Renal pelvis (tissue), 4 donors: ENCODE results near the gene RHBDF2. TPM values are rescaled to one million over a fixed set of nuclear protein-coding genes. Genes with fewer than 3 reads are reported as not detected.
"Not testable (repeated sequence)": the region's sequence is repeated elsewhere in the genome, so short reads cannot be mapped to it uniquely, and the experiment has no call there.

Experiments used
- DNase-seq: peaks from one replicate; pipeline ENCODE4 v3.0.0-alpha.2; 2013
- polyA plus RNA-seq, 3 donors: library from polyadenylated mRNA; unstranded; fragments of 120-200 nt; gene quantifications; one replicate each; pipeline ENCODE4 v1.2.1, GENCODE V29; 2013; ENCODE audit not compliant: insufficient read length in 3 of 3

The RHBDF2 gene
- polyA plus RNA-seq, 3 donors = 7.7 to 9.9 (median 9.1) TPM

DNA sequence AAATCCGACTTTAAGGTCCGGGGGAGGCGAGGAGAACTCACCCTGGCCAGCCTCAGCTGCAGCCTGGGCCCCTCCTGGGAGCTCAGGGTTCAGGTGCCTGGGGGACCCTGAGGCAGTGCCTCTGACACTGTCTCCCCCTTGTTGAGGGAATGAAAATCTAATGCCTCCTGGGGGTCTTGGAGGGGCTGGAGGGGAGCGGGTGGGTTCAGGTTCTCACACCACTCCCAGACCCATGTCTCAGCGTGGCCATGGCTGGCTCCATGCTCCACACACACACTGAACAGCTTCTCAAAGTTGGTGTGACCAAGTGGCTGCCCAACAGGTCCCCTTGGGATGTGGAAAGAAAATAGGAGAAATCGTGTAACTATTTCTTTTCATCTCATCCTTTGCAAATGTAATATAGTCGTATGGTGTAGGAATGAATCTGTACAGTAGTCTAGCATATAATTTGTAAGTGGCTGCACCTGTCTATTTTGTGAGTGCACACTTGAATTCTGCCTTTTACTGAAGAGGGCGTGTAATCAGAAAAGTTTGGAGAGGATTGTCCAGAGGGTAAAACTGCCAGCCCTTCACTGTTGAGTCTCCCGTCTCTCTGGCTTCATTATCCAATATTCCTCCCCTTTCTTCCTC lies 37.8 kb upstream of the RHBDF2 start:
- no peak for DNase-seq

DNA sequence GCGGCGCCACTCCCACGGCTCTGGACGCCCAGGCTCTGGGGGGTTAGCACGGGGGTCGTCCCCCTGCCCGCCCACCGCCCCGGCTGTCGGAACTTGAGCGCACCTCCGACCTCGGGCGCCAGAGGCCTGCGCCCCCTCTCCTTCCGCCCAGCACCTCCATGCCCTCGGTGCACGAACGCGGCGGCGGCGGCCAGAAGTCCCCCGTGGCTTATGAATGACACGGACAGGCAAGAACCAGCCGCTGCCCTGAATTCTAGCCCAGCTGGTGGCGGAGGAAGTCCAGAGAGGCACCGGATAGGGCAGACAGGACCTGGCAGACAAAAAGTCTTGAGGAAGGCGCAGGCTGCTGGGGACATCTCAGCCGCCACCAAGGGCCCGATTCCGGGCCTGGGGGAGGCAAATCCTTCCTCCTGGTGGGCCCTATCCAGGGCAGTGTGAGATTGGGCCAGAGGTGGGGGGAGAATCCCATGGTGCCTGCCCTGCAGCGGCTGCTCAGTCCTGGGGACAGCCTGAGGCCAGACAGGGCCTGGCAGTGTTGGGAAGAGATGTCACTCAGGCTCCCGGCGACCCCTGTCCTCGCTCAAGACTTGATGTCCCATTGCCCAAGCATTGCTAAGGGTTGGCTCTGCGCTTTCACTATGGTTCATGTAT lies 37.2 kb upstream of the RHBDF2 start:
- no peak for DNase-seq

DNA sequence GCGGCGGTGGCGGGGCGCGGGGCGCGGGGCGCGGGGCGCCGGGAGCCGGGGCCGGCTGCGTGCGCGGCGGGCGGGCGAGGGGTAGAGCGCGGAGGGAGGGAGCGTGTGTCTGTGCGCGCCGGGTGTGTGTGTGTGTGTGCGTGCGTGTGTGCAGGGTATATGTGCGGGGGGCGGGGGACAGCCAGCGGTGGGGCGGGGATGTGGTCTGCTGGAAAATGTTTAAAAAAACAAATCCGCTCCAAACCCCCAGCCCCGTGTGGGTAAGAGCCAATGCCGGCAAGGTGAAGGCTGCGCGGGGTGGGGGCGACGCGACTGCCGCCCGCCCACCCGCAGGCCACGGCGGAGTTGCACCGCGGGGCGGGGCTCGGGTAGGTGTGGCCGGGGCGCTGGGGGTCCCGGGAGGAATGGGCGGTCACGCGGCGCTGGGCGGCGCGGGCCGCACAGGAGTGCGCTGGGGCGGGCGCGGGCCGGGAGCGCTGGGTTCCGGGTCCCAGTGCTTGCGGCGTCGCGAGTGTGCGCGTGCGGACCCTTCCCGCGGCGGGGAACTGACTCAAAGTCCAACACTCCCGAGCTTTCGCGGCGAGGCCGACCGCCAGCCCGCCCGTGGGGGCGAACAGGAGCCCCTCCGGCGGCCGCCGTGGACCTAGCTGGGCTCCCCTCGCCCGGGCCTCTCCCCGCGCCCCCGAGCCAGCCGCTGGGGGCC lies 36.5 kb upstream of the RHBDF2 start, which contains the start of gene CYGB:
CYGB (minus strand) TSS at position 132 of the 703 bp plus-strand sequence. CDS start 167 bp downstream, outside the sequence.
- no peak for DNase-seq

DNA sequence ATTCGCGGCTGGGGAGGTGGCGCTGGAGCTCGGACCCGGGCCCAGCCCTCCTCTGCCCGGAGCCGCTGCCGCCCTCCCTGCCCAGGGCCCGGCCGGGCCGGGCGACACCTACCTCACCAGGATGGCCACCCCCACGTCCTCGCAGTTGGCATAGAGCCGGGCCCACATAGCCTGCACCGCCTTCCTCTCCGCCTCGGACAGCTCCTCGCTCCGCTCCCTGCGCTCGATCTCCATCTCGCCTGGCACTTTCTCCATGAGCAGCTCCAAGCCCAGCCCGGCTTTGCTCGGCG lies 36.0 kb upstream of the RHBDF2 start:
- no peak for DNase-seq

DNA sequence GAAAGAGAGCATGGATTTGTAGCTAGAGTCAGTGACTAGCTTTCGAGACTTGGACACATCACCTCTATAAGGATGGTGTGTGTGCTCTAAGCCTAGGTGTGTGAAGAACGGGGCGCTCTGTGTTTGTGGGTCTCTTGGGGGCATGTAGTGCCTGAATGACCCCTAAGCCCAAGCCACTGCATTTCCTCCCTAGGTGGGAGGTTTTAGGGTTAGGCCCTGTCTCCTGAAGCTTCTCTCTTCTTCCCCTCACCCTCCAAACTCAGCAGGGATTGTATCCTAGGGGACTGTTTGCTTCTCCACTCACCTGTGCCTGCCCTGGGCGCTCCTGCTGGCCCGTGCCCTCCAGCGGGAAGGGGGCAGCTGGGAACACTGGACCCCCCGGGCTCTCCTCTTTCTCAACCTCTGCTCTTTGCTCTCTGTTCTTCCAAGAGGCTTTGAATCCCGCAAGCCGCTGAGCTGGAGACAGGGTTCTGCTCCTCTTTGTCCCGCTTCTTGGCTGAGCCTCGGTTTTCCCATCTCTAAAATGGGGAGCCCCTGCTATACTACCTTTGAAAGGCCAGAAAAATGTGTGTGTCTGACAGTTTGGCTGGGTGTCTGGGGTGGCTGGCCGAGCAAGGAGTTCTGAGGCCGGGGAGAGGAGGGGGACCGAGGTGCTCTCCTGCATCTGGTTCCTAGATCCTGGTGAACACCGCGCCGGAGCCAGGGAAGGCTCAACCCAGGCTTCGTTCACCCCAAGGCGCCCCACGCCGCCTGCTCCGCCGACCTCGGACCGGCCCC lies 35.5 kb upstream of the RHBDF2 start:
- DNase-seq = no peak

DNA sequence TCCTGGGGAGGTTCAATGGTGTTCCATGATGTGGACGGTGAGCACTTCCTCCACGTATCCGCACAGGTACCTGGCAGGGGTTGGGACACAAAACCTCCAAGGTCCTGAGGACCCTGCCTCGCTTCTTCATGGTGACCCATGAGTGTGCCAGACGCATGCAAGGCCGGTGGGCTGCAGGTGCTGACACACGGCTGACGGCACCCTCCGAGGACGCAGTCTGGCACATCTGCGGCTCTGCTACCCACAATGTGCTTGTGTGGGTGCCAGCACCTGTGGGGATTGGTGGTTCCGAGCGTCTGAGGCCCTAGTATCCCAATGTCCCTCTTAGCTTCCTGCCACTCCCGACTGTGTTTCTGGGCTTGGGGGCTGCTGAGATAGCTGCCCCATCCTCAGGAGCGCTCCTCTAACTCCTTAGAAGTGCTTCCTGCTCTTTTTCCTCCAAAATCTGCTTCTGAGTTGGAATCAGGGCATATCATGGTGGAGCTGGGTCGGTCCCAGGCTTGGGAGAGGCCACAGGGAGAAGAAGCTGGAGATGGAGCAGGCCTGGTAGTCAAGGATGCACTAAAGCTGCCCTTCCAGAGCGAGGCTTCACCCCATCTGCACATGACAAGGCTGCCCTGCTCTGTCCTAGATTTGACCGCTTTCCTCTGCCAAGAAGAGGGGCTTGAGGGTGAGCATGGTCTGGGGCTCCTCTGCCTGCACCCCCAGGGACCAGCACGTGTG lies 34.7 kb upstream of the RHBDF2 start:
- DNase-seq = no peak

DNA sequence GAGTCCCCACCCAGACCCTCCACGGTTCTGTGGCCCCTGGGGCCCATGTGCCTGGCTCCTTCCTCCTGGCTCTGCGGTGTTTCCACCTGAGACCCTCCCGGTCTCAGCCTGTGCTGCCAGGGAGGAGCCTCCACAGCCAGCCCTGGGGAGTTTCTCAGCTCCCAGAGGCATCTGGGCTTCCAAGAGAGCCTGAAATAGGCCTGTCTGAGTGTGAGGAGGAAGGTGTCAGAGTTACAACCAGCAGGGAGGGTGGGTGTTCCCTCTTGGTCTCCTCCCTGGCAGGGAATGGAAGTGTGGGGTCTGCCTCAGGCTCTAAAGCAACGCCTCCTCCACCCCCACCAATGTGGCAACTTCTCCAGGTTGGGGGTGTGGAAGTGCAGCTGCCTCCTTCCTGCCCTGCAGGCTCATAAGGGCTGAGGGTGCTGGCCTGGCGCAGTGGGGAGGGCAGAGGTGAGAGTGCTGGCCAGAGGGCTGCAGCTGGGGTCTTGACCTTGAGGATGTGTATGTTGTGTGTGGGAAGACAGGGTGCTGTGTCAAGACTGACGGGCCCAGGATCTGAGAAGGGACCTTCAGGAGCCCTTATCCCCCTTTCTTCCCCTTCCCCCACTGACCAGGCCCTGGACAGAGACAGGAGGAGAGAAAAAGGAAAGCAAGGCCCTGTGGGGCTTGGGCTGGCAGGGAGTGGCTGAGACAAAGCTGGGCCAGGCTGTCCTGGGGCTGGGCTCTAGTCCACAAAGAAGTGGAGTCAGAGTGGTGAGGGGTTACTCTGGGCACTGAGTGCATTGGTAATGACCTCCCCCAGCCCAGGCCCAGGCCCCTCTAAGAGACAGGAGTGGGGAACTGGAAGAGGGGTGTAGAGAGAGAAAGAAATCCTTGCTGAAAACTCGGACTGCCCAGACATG lies 33.9 kb upstream of the RHBDF2 start:
- DNase-seq = no peak

DNA sequence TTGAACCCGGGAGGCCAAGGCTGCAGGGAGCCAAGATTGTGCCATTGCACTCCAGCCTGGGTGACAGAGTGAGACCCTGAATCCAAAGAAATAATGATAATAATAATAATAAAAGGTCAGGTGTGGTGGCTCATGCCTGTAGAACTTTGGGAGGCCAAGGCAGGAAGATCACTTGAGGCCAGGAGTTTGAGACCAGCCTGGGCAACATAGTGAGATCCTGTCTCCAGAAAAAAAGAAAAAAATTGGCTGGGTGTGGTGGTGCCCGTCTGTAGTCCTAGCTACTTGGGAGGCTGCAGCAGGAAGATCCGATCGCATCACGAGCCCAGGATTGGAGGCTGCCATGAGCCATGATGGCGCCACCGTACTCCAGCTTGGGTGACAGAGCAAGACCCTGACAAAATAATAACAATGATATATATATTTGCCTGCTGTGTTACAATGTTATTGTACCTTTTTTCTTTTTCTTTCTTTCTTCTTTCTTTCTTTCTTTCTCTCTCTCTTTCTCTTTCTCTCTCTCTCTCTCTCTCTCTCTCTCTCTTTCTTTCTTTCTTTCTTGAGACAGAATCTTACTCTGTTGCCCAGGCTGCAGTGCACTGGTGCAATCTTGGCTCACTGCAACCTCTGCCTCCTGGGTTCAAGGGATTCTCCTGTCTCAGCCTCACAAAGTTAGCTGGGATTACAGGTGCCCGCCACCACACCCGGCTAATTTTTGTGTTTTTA lies 32.6 kb upstream of the RHBDF2 start:
- not testable (repeated sequence) for DNase-seq

DNA sequence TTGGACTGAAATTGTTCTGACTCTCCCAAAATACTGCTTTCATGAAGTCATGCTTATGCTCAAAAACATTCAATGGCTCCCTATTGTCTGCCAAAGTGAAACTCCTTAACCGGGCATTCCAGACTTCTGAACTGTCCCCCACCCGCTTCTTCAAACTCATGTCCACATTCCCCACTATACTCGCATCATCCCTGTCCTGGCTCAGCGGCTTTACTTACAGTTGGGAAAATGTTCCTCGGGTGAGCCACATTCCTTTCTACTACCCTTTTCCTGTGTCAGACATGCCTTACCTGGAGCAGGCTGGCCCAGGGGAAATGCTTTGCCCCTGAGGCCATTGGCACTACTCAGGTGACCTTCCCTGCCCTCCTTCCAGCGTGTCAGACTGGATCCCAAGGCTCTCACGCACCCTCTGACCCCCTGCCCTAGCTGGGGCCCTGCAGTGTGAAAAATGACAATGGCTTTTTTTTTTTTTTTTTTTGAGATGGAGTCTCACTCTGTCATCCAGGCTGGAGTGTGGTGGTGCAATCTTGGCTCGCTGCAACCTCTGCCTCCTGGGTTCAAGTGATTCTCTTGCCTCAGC lies 30.9 kb upstream of the RHBDF2 start:
- DNase-seq = no peak

DNA sequence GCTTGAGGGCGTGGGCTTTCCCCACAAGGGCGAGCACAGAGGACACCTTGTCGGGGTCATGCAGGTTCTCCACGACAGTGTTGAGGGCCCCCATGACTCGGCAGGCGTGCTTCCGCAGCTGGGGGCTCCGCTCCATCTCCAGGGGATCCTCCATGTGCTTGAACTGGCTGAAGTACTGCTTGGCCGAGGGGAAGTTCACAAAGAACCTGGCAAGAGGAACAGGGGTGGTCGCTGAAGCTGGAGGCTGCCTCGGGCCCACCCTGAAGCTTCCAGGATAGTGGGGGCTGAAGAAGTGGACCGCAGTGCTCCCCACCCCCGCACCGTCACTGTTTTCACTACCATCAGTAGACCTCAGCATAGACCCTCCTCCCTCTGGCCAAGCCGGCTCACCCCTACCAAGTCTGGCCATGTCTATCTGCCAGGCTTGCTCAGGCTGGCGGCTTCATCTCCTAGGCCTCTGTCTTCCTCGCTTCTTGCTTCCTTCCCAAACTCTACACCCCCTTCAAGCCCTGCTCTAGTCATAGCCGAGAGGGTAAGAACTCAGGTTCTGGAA lies 30.3 kb upstream of the RHBDF2 start:
- no peak for DNase-seq

DNA sequence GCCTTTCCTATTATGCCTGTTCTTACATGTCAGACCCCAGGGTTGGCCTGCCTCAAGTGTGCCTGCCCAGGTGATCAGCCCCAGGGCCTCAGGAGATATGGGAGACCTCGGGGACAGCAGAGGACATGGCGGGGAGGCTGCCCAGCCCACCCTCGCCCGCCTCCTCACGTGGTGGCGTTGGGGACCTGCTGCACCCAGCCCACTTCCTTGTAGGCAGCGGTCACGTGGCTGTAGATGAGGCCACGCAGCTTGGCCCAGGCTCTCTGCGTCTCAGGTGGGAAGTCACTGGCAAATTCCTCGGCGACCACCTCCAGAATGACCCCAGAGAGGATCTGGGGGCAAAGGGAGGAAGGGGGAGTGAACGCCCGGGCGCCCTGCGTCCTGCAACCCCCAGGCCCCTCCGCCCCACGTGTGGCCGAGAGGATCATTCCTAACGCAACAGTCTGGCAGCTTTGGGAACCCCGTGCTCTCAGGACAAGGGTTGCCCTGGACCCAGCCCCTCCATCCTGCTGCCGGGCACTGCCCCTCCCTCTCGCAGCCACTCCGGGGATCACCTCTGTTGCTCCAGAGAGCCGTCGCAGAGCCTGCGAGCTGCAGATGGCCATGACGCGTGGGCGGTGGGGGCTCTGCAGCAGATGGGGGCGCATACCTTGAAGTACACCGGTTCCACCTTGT lies 29.7 kb upstream of the RHBDF2 start:
- no peak for DNase-seq

DNA sequence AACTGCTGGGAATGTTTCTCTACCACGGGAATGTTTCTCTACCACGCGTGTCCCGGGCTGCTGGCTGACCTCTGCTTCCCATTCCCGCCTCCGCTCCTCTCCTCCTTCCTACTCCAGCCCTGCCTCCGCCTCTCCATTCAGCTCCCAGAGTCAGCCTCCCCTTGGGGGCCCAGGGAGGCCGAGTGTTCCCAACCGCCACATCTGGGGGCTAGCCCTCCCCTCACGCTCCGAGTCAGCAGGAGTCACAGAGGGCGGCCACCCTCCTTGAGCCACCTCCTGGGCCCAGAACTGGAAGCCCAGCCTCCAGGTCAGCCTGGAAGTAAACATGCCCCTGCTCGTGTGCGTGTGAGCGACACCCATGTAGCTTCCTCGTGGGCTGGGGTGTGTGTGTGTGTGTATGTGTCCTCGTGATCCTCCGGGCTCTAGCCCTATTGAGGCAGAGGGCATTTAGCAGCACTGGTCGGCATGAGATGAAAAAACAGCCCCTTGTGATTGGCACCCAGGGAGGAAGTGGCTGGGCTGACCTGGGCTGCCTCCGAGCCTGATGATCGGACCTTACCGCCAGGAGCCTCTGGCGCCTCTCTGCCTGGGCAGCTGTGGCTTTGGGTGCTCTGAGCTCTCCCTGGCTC lies 29.0 kb upstream of the RHBDF2 start:
- no peak for DNase-seq

DNA sequence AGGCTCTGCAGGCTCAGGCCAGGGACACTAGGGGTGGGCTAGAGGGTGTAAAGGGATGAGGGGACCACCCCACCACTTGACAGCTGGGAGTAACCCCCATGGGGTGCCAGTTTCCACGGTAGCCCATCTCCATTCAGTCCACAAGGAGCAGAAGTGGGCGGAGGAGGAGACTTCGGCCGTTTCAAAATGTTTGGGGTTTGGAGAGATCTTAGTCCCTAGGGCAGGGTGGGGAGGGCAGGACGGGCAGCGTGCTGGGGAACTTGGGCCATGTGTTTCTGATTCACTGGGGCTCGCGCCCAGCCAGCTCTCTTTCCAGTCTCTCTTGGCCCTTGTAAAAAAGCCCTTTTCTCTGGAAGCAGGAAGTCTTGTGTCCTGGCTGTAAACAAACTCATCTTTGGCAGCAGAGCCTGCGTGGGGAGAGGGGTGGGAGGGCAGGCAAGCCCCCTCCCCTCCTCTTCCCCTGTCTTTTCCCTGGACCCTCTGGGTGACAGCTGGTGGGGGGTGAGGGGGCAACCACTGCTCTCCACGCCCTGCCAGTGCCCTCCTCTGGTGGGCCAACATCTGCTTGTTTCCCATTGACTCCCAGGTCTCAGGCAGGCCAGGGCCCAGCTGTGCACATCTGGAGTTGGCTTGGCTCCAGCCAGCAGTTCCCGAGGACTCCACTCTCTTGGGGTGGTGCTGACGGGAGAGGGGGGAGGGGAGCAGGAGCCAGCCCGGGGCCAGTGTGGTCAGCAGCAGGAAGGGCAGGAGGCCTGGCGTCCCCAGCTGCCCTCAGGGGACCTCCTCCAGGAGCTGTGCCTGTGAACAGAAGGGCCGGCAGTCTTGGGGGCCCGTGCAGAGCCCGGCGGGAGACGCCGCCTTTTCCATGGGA lies 28.2 kb upstream of the RHBDF2 start:
- peak; percentile 83 for DNase-seq

DNA sequence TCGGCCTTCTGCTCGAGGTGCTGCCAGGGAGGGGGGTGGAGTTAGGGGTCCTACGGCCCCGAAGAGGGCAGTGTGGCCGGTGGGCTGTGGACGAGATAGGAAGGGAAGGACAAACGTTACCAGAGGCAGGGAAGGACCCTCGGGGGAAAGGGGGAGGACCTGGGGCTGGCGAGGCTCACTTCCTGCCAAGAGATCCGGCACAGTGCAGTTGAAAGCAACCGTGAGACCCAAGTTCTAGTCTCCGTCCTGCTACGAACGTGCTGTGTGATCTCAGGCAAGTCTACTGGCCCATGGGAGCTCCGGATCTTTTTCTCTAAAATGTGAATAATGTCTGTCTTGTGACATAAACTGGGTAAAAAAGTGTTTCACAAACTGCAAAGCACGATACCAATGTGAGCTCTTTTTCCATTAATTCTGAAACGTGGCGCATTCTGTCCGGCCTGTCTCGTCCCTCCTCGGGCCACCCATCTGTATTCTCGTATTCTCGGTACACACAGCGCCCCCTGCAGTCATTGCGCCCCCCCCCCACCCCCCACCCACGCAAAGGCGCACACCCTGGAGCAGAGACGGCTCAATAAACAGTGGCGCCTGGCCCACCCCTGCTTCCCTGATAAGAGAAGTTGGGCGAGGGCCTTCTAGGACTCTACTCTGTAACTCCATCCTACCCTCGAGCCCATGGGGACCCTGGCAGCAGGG lies 27.5 kb upstream of the RHBDF2 start:
- DNase-seq = no peak

DNA sequence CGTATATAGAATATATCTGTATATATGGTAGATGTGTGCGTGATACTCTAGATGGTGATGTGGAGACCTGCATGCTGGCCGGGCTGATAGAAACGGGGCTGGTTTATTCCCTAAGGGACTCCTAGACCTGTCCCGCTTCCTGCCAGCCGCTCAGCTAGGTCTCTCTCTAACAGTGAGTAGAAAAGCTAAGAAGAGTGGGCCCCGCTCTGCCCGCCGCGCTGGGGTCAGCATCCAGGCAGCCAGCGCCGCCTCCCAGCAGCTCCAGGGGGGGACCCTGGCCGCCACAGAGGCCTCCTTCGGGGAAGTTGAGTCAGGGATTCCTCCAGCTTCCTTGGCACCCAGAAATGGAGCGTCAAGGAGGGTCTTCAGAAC lies 26.9 kb upstream of the RHBDF2 start:
- no peak for DNase-seq

DNA sequence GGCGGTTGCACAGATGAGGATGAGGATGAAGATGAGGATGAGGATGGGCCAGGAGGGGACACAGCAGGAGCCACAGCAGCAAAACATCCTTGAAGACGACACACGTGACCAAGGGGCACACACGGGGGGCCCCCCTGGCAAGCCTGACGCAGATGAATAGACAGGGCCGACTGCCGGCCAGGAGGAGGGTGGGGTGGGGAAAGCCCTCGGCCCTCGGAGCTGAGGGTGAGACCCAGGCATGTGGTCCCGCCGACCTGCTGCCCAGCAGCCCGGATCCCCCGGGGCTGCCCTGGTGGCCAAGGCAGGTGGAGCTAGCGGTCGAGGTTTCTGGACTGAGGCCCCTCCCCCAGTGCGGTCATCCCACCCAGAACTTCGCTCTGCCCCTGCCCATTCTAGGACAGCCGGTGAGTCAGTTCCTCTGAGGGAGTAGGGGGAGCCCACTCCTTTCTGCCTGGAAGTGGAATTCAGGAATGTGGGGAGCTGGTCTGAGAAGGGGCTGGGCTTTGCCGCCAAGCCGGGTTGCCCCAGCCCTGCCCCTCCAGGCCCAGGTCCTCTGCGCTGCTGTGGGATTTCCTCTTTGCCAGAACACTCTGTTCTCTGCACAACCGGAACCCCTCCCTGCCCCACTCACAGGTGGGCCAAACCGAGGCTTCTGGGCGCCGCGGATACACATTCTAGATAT lies 26.3 kb upstream of the RHBDF2 start:
- DNase-seq = peak; percentile 73
